HepG2 (cell line): ENCODE measurements around the gene GALNT1.

Source experiments
- BCL3 ChIP-seq: sonication (generic); formaldehyde crosslinking; IDR thresholded peaks from 2 replicates; pipeline ENCODE4 v1.5.1; 2020; ENCODE audit warnings: mild to moderate bottlenecking, missing genetic modification reagents, moderate library complexity
- KAT2B ChIP-seq: fragments of 150-350 bp; IDR thresholded peaks from 2 replicates; pipeline ENCODE4 v1.6.1; 2014; ENCODE audit warnings: low read depth, low read length, borderline replicate concordance
- NR1H2 ChIP-seq: sonication (generic); formaldehyde crosslinking; IDR thresholded peaks from 2 replicates; pipeline ENCODE4 v1.8.1; 2022; ENCODE audit warnings: low read depth, missing genetic modification reagents, borderline replicate concordance
- POLR2AphosphoS5 ChIP-seq: IDR thresholded peaks from 2 replicates; pipeline ENCODE4 v1.6.1; 2012; ENCODE audit warnings: low read depth, low read length
- SIX1 ChIP-seq: sonication (generic); formaldehyde crosslinking; IDR thresholded peaks from 2 replicates; pipeline ENCODE4 v1.4.0; 2020; ENCODE audit warnings: missing genetic modification reagents, borderline replicate concordance
- YY1 ChIP-seq: IDR thresholded peaks from 2 replicates; pipeline ENCODE4 v1.6.1; 2011; ENCODE audit warnings: low read length, low read depth, moderate library complexity, mild to moderate bottlenecking; ENCODE audit not compliant: insufficient read depth, insufficient replicate concordance

- TF ChIP-seq NR1H2 (CRISPR knock-in tag): no peak
- no peak for TF ChIP-seq BCL3
- TF ChIP-seq POLR2AphosphoS5: no peak
- TF ChIP-seq YY1: no peak
- no peak for TF ChIP-seq KAT2B
- TF ChIP-seq SIX1 (CRISPR knock-in tag): no peak
These were observed 43.7 kb downstream of the GALNT1 start for GRCh38 chr18:35625232-35625631.
